Mammary epithelial cell (primary cell): ENCODE measurements around the gene GNB5.

Source experiments
- EZH2 ChIP-seq: IDR thresholded peaks from 2 replicates; pipeline ENCODE4 v1.6.1; 2012; ENCODE audit warnings: low read length, inconsistent platforms, borderline replicate concordance
- TF ChIP-seq, protein P1 (sequence below), 2 donors: IDR thresholded peaks in 1 of 2; conservative IDR thresholded peaks in 1 of 2; 2 replicates each; pipeline ENCODE4 v1.5.1; 2011 to 2012; ENCODE audit warnings: inconsistent platforms in 2 of 2, low read length in 2 of 2, mild to moderate bottlenecking in 2 of 2, control low read depth in 1 of 2, low read depth in 1 of 2; ENCODE audit not compliant: insufficient read depth in 1 of 2; ENCODE audit errors: extremely low read depth in 1 of 2

- TF ChIP-seq, protein P1, sequence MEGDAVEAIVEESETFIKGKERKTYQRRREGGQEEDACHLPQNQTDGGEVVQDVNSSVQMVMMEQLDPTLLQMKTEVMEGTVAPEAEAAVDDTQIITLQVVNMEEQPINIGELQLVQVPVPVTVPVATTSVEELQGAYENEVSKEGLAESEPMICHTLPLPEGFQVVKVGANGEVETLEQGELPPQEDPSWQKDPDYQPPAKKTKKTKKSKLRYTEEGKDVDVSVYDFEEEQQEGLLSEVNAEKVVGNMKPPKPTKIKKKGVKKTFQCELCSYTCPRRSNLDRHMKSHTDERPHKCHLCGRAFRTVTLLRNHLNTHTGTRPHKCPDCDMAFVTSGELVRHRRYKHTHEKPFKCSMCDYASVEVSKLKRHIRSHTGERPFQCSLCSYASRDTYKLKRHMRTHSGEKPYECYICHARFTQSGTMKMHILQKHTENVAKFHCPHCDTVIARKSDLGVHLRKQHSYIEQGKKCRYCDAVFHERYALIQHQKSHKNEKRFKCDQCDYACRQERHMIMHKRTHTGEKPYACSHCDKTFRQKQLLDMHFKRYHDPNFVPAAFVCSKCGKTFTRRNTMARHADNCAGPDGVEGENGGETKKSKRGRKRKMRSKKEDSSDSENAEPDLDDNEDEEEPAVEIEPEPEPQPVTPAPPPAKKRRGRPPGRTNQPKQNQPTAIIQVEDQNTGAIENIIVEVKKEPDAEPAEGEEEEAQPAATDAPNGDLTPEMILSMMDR (conservative IDR thresholded peaks at IDR 0.05 in 1 of 2, IDR thresholded peaks at IDR 0.05 in 1 of 2; ENCODE audit: extremely low read depth in 1 of 2, insufficient read depth in 1 of 2, low read depth in 1 of 2, low read length in 2 of 2) = no peak
- no peak for TF ChIP-seq EZH2
These were observed 19.4 kb downstream of the GNB5 start for GRCh38 chr15:52171807-52172206.
